Breast epithelium (tissue), 4 donors: ENCODE measurements around the gene CPSF3. TPM values are rescaled to one million over a fixed set of nuclear protein-coding genes. Genes with fewer than 3 reads are reported as not detected.
A peak's percentile ranks its signal among the peaks of the same experiment; 100 is the strongest.
"Not testable (repeated sequence)": the region's sequence is repeated elsewhere in the genome, so short reads cannot be mapped to it uniquely, and the experiment has no call there.

Source experiments
- DNase-seq, 2 donors: peaks; one replicate each; pipeline ENCODE4 v3.0.0-alpha.2; 2019; ENCODE audit warnings: low spot score in 2 of 2
- H3K27ac ChIP-seq, 2 donors: fragments of 200-600 bp; sonication (generic) in 1 of 2; one replicate each; pipeline ENCODE4 v1.5.1; 2016 to 2019; ENCODE audit warnings: mild to moderate bottlenecking in 1 of 2
- H3K27me3 ChIP-seq, 2 donors: fragments of 200-600 bp; sonication (generic) in 1 of 2; one replicate each; pipeline versions ENCODE4 v1.5.1 to v1.6.0; 2017 to 2019; ENCODE audit warnings: control low read depth in 1 of 2, mild to moderate bottlenecking in 1 of 2
- H3K36me3 ChIP-seq: fragments of 200-600 bp; one replicate; pipeline ENCODE4 v1.5.1; 2019
- H3K4me1 ChIP-seq, 2 donors: fragments of 200-600 bp; sonication (generic); one replicate each; pipeline ENCODE4 v1.5.1; 2016 to 2019; ENCODE audit warnings: control low read depth in 1 of 2
- H3K4me3 ChIP-seq, 3 donors: fragments of 200-600 bp; sonication (generic); 1 replicate in 2 of 3; 2 replicates in 1 of 3; pipeline ENCODE4 v1.5.1; 2016 to 2019; ENCODE audit warnings: mild to moderate bottlenecking in 3 of 3, moderate library complexity in 2 of 3
- H3K9me3 ChIP-seq, 2 donors: fragments of 200-600 bp; sonication (generic) in 1 of 2; one replicate each; pipeline ENCODE4 v1.5.1; 2016 to 2019; ENCODE audit warnings: control low read depth in 1 of 2
- CTCF ChIP-seq, 3 donors: fragments of 450-650 bp; IDR thresholded peaks; one replicate each; pipeline ENCODE4 v1.5.1; 2016 to 2017; ENCODE audit warnings: antibody characterized with exemption in 3 of 3, mild to moderate bottlenecking in 3 of 3, moderate library complexity in 3 of 3
- POLR2A ChIP-seq: fragments of 450-650 bp; IDR thresholded peaks from one replicate; pipeline ENCODE4 v1.6.1; 2016; ENCODE audit warnings: antibody characterized with exemption, mild to moderate bottlenecking, moderate library complexity
- POLR2AphosphoS5 ChIP-seq, 3 donors: sonication (generic); formaldehyde crosslinking; IDR thresholded peaks; one replicate each; pipeline ENCODE4 v1.6.1; 2017; ENCODE audit warnings: antibody characterized with exemption in 3 of 3
- intact Hi-C: fragments of 100-400 bp; cut with DNase I; formaldehyde crosslinking; loops from one replicate; pipeline ENCODE4 v1.15.1; 2023; ENCODE audit warnings: low total_unique reads
- total RNA-seq, 3 donors: library from RNA; depleted of rRNA; stranded (reverse); fragments of >200 nt; gene quantifications; one replicate each; pipeline ENCODE4 v1.1.0, GENCODE V29; 2016

Gene CPSF3
- total RNA-seq, 3 donors from 2014 or later: 18.1 to 26.2 (median 23.1) TPM

- H3K36me3 ChIP-seq: peaks cover 26% of the 10 kb centered on the region
- H3K4me1 ChIP-seq: no peaks in the 10 kb centered on the region
- H3K4me3 ChIP-seq: no peak overlapping the region
- H3K27ac ChIP-seq: no peak overlapping the region
- H3K9me3 ChIP-seq: no peaks in the 10 kb centered on the region
- no peaks in the 10 kb centered on the region for H3K27me3 ChIP-seq
- no peak for TF ChIP-seq CTCF (IDR thresholded peaks at IDR 0.05)
- TF ChIP-seq POLR2AphosphoS5 (IDR thresholded peaks at IDR 0.05): no peak
- TF ChIP-seq POLR2A: no peak
- DNase-seq: no peak
- intact Hi-C loops: no loop called here
Measured at GRCh38 chr2:9494081-9494480, 70.6 kb downstream of the CPSF3 start.

GRCh38 chr2:9497017-9497416 lies 73.6 kb downstream of the CPSF3 start:
- Histone ChIP-seq H3K9me3 (no peaks in the 10 kb centered on the region), H3K36me3 (peaks cover 7% of the 10 kb centered on the region), H3K27me3 (no peaks in the 10 kb centered on the region), H3K4me1 (no peaks in the 10 kb centered on the region), H3K27ac (peak overlapping the region in 1 of 2 donors; percentile 48), H3K4me3 (no peak overlapping the region)
- intact Hi-C loops: no loop called here
- no peak for DNase-seq
- no peak for TF ChIP-seq POLR2A
- TF ChIP-seq CTCF (IDR thresholded peaks at IDR 0.05): no peak
- no peak for TF ChIP-seq POLR2AphosphoS5 (IDR thresholded peaks at IDR 0.05)

- TF ChIP-seq POLR2A (no peak), POLR2AphosphoS5 (IDR thresholded peaks at IDR 0.05) (no peak), CTCF (IDR thresholded peaks at IDR 0.05) (no peak)
- peaks cover 7% of the 10 kb centered on the region for H3K36me3 ChIP-seq
- H3K27ac ChIP-seq: no peak overlapping the region
- H3K4me3 ChIP-seq: no peak overlapping the region
- no peaks in the 10 kb centered on the region for H3K4me1 ChIP-seq
- no peaks in the 10 kb centered on the region for H3K27me3 ChIP-seq
- intact Hi-C loops: no loop called here
- no peak for DNase-seq
- H3K9me3 ChIP-seq: no peaks in the 10 kb centered on the region
Measured at GRCh38 chr2:9498210-9498609, 74.8 kb downstream of the CPSF3 start.

- intact Hi-C loops: no loop called here
- TF ChIP-seq POLR2A: no peak
- no peak for TF ChIP-seq CTCF (IDR thresholded peaks at IDR 0.05)
- TF ChIP-seq POLR2AphosphoS5 (IDR thresholded peaks at IDR 0.05): no peak
- Histone ChIP-seq H3K4me3 (no peak overlapping the region), H3K27ac (no peak overlapping the region), H3K36me3 (no peaks in the 10 kb centered on the region), H3K9me3 (no peaks in the 10 kb centered on the region), H3K27me3 (no peaks in the 10 kb centered on the region), H3K4me1 (no peaks in the 10 kb centered on the region)
- no peak for DNase-seq
Measured at GRCh38 chr2:9508931-9509330, 85.5 kb downstream of the CPSF3 start.

GRCh38 chr2:9513946-9514345 lies 90.5 kb downstream of the CPSF3 start:
- H3K27ac ChIP-seq, DNase-seq, H3K9me3 ChIP-seq, intact Hi-C loops, H3K27me3 ChIP-seq, H3K4me3 ChIP-seq, H3K36me3 ChIP-seq, H3K4me1 ChIP-seq: not testable (repeated sequence)
